Esophagus (tissue), 2 donors: ENCODE data around the gene ZNF48. TPM values are rescaled to one million over a fixed set of nuclear protein-coding genes. Genes with fewer than 3 reads are reported as not detected.
A peak's percentile ranks its signal among the peaks of the same experiment; 100 is the strongest.

ENCODE experiments used
- H3K27ac ChIP-seq, 2 donors: one replicate each; pipeline ENCODE4 v1.5.1; 2013; ENCODE audit warnings: low read depth in 2 of 2, mild to moderate bottlenecking in 2 of 2, inconsistent platforms in 1 of 2, low read length in 1 of 2, moderate library complexity in 1 of 2
- H3K27me3 ChIP-seq, 2 donors: one replicate each; pipeline ENCODE4 v1.6.1; 2013; ENCODE audit warnings: low read length in 2 of 2, control low read depth in 1 of 2, mild to moderate bottlenecking in 1 of 2; ENCODE audit not compliant: insufficient read depth in 2 of 2, control insufficient read depth in 1 of 2
- H3K36me3 ChIP-seq, 2 donors: one replicate each; pipeline ENCODE4 v1.6.1; 2013; ENCODE audit warnings: low read length in 1 of 2; ENCODE audit not compliant: control insufficient read depth in 2 of 2, insufficient read depth in 2 of 2
- H3K4me1 ChIP-seq, 2 donors: one replicate each; pipeline ENCODE4 v1.6.1; 2013; ENCODE audit warnings: low read length in 1 of 2; ENCODE audit not compliant: control insufficient read depth in 2 of 2, insufficient read depth in 2 of 2
- H3K4me3 ChIP-seq, 2 donors: one replicate each; pipeline ENCODE4 v1.5.1; 2013; ENCODE audit warnings: low read length in 2 of 2, mild to moderate bottlenecking in 2 of 2, low read depth in 1 of 2, moderate library complexity in 1 of 2
- H3K9me3 ChIP-seq, 2 donors: one replicate each; pipeline ENCODE4 v1.6.1; 2013; ENCODE audit warnings: mild to moderate bottlenecking in 2 of 2, low read depth in 1 of 2, low read length in 1 of 2, moderate library complexity in 1 of 2; ENCODE audit not compliant: control insufficient read depth in 2 of 2, insufficient read depth in 1 of 2
- WGBS, 2 donors: extraction: QIAGEN DNeasy Blood & Tissue Kit; methylation state at CpG; one replicate each; pipeline ENCODE4 v1.1.7; 2013; 5-methylcytosine and 5-hydroxymethylcytosine counted together
- polyA plus RNA-seq, 2 donors: library from polyadenylated mRNA; stranded (reverse); fragments of 200-250 nt; gene quantifications; one replicate each; pipeline ENCODE4 v1.2.3, GENCODE V29; 2013
- donor health status: healthy with polysubstance abuse.
- donor health status: Bipolar disorder and iron deficiency.

Gene ZNF48
- polyA plus RNA-seq, 2 donors: 1.4 to 2.6 TPM

- Histone ChIP-seq H3K9me3 (no peaks in the 10 kb centered on the region), H3K4me1 (peaks cover 2 to 24% of the 10 kb centered on the region in 2 donors), H3K27ac (no peak overlapping the region), H3K4me3 (no peak overlapping the region), H3K27me3 (no peaks in the 10 kb centered on the region), H3K36me3 (peaks cover 16 to 31% of the 10 kb centered on the region in 2 donors)
- WGBS, 2 donors: 84 to 88% methylated on average over 33 to 37 of the region's 37 CpGs
Measured at GRCh38 chr16:30357715-30358576, 37.3 kb upstream of the ZNF48 start.

GRCh38 chr16:30358577-30358936, 36.7 kb upstream of the ZNF48 start:
- Histone ChIP-seq H3K9me3 (no peaks in the 10 kb centered on the region), H3K4me1 (peaks cover 2 to 23% of the 10 kb centered on the region in 2 donors), H3K4me3 (no peak overlapping the region), H3K36me3 (peaks cover 13 to 29% of the 10 kb centered on the region in 2 donors), H3K27me3 (no peaks in the 10 kb centered on the region), H3K27ac (no peak overlapping the region)
- 92 to 95% methylated on average over 9 of the region's 9 CpGs for WGBS, 2 donors

GRCh38 chr16:30358990-30359870, 36.0 kb upstream of the ZNF48 start:
- 85% methylated on average over 28 of the region's 28 CpGs for WGBS, 2 donors
- Histone ChIP-seq H3K36me3 (peaks cover 13 to 29% of the 10 kb centered on the region in 2 donors), H3K27me3 (no peaks in the 10 kb centered on the region), H3K4me3 (no peak overlapping the region), H3K9me3 (no peaks in the 10 kb centered on the region), H3K4me1 (peaks cover 2 to 17% of the 10 kb centered on the region in 2 donors), H3K27ac (no peak overlapping the region)

DNA sequence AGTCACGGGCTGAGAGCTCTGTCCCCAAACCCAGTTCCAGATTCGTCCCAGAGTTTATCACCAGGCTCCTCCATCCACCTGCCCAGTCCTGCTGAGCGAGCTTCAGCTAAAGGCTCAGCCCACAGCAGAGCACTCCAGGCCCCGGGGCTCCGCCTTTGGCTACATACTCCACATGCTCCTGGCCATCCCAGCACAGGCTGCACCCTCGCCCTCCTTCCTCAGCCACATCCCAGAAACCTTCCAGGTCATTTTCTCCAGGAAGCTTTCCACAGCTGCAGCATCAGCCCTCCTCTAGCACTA, 35.4 kb upstream of the ZNF48 start:
- no peaks in the 10 kb centered on the region for H3K27me3 ChIP-seq
- H3K4me3 ChIP-seq: no peak overlapping the region
- H3K27ac ChIP-seq: no peak overlapping the region
- no peaks in the 10 kb centered on the region for H3K9me3 ChIP-seq
- peaks cover 2 to 17% of the 10 kb centered on the region in 2 donors for H3K4me1 ChIP-seq
- WGBS, 2 donors: 68 to 73% methylated on average over 6 of the region's 6 CpGs
- H3K36me3 ChIP-seq: peaks cover 13 to 31% of the 10 kb centered on the region in 2 donors

GRCh38 chr16:30361180-30361579, 34.0 kb upstream of the ZNF48 start:
- Histone ChIP-seq H3K4me3 (no peak overlapping the region), H3K36me3 (peaks cover 21 to 40% of the 10 kb centered on the region in 2 donors), H3K9me3 (no peaks in the 10 kb centered on the region), H3K27ac (no peak overlapping the region), H3K27me3 (no peaks in the 10 kb centered on the region), H3K4me1 (peaks cover 2 to 12% of the 10 kb centered on the region in 2 donors)
- 94 to 95% methylated on average over 7 of the region's 7 CpGs for WGBS, 2 donors

GRCh38 chr16:30365200-30365599, 30.0 kb upstream of the ZNF48 start:
- Histone ChIP-seq H3K36me3 (peaks cover 8 to 21% of the 10 kb centered on the region in 2 donors), H3K27me3 (no peaks in the 10 kb centered on the region), H3K27ac (no peak overlapping the region), H3K9me3 (no peaks in the 10 kb centered on the region), H3K4me1 (peaks cover 0 to 11% of the 10 kb centered on the region in 2 donors), H3K4me3 (no peak overlapping the region)
- WGBS, 2 donors: 84 to 88% methylated on average over 10 of the region's 10 CpGs

- WGBS, 2 donors: 73 to 83% methylated on average over 4 of the region's 4 CpGs
- H3K4me3 ChIP-seq: no peak overlapping the region
- no peaks in the 10 kb centered on the region for H3K27me3 ChIP-seq
- no peaks in the 10 kb centered on the region for H3K9me3 ChIP-seq
- peaks cover 0 to 11% of the 10 kb centered on the region in 2 donors for H3K4me1 ChIP-seq
- peaks cover 8 to 21% of the 10 kb centered on the region in 2 donors for H3K36me3 ChIP-seq
- no peak overlapping the region for H3K27ac ChIP-seq
Measured at GRCh38 chr16:30366511-30366910, 28.7 kb upstream of the ZNF48 start.

DNA sequence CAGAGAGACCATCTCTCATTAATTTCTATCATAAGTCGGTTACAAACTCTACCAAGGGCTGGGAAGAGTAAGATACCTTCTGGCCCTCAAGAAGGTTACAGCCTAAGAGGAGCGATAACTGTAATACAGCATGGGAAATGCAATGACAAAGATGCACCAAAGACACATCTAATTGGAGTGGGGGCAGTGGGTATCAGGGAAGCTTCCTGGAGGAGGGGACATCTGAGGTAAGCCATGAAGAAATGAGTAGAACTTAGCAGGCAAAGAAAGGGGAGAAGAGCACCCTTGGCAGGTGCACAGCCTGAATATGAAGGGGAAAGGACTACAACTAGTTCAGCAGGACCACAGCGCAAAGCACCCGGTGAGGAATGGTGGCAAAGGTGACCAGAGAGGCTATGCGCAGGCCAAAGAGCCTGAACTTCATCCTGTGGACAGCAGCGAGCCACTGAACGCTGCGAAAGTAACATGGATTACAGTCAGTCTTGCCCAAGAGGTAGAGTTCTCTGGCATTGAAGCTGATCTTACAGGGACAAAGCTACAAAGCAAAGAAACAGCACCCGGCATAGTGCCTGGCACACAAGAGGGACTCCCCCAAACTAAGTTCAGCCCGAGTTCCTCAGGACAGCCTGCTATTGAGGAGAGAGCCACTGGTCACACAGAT, 27.7 kb upstream of the ZNF48 start:
- Histone ChIP-seq H3K27me3 (no peaks in the 10 kb centered on the region), H3K9me3 (no peaks in the 10 kb centered on the region), H3K36me3 (peaks cover 8 to 21% of the 10 kb centered on the region in 2 donors), H3K4me3 (peak overlapping the region in 1 of 2 donors; percentile 73), H3K4me1 (peaks cover 0 to 11% of the 10 kb centered on the region in 2 donors), H3K27ac (peak overlapping the region; percentile 23 to 87)
- WGBS, 2 donors: 65 to 66% methylated on average over 10 of the region's 10 CpGs

DNA sequence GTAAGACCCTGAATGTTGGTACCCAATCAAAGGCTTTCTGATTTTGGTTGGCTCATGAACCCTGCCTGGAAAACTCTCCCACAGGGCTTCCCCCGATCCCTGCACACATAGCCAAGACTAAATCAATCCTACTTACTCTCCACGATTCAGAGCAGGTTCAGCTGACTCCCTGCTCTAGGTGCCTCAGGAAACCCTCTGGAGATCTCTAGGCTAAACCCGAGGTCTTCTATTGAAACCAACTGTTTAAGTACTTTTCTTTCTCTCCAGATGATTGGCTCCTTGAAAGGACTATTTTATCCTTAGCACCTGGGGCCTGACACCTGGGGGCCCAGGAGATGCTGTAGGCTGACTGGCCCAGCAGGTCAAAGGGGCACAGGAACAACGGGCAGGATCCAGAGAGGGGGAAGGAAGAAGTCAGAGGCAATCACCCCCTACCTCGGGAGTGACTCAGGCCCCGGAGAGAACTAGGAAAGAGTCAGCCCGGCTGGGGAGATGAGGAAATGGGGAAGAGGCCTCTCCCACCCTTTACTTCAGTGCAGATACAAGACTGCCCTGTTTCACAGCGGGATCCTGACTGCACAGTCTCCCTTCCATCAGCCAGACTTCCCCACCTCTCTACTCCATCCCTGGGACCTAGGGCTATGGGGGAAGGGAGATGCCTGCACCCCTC, 27.0 kb upstream of the ZNF48 start:
- H3K27me3 ChIP-seq: no peaks in the 10 kb centered on the region
- peak overlapping the region; percentile 73 to 75 for H3K4me3 ChIP-seq
- WGBS, 2 donors: 3% methylated on average over 8 of the region's 8 CpGs
- H3K36me3 ChIP-seq: peaks cover 8 to 17% of the 10 kb centered on the region in 2 donors
- H3K4me1 ChIP-seq: peaks cover 0 to 11% of the 10 kb centered on the region in 2 donors
- H3K27ac ChIP-seq: peak overlapping the region; percentile 23 to 87
- H3K9me3 ChIP-seq: no peaks in the 10 kb centered on the region
